HG02610 (cell line): Measurements from ENCODE around the gene CNTNAP2.

ENCODE experiments used
- ATAC-seq: cut with Tn5 transposase; IDR thresholded peaks from one replicate; pipeline ENCODE4 v1.9.1; 2021; ENCODE audit warnings: mild to moderate bottlenecking, moderate library complexity; ENCODE audit not compliant: unreplicated experiment

CNTNAP2 gene

GRCh38 chr7:146660839-146661238 is 544.2 kb downstream of the CNTNAP2 start:
- ATAC-seq = no peak

GRCh38 chr7:146661435-146661834 is 544.8 kb downstream of the CNTNAP2 start:
- ATAC-seq = no peak

GRCh38 chr7:146661929-146662328 is 545.3 kb downstream of the CNTNAP2 start:
- no peak for ATAC-seq

- no peak for ATAC-seq
Measured at GRCh38 chr7:146665023-146665422, 548.4 kb downstream of the CNTNAP2 start.

- no peak for ATAC-seq
Measured at GRCh38 chr7:146670532-146670931, 553.9 kb downstream of the CNTNAP2 start.

GRCh38 chr7:146681487-146681886 is 564.9 kb downstream of the CNTNAP2 start:
- ATAC-seq = no peak

- ATAC-seq = no peak
Measured at GRCh38 chr7:146683439-146683838, 566.8 kb downstream of the CNTNAP2 start.

GRCh38 chr7:146690987-146691386 is 574.4 kb downstream of the CNTNAP2 start:
- no peak for ATAC-seq

GRCh38 chr7:146698995-146699610 is 582.5 kb downstream of the CNTNAP2 start:
- no peak for ATAC-seq

- ATAC-seq = no peak
Measured at GRCh38 chr7:146700015-146700560, 583.5 kb downstream of the CNTNAP2 start.

- ATAC-seq = no peak
Measured at GRCh38 chr7:146701166-146701565, 584.6 kb downstream of the CNTNAP2 start.

GRCh38 chr7:146702898-146703297 is 586.3 kb downstream of the CNTNAP2 start:
- ATAC-seq = no peak

- ATAC-seq = no peak
Measured at GRCh38 chr7:146709451-146710027, 592.9 kb downstream of the CNTNAP2 start.

GRCh38 chr7:146713205-146713604 is 596.6 kb downstream of the CNTNAP2 start:
- ATAC-seq = no peak

- no peak for ATAC-seq
Measured at GRCh38 chr7:146713934-146714333, 597.3 kb downstream of the CNTNAP2 start.

- no peak for ATAC-seq
Measured at GRCh38 chr7:146720195-146720594, 603.6 kb downstream of the CNTNAP2 start.

GRCh38 chr7:146722986-146723385 is 606.4 kb downstream of the CNTNAP2 start:
- ATAC-seq = no peak

- ATAC-seq = no peak
Measured at GRCh38 chr7:146725520-146725919, 608.9 kb downstream of the CNTNAP2 start.

GRCh38 chr7:146728141-146728540 is 611.5 kb downstream of the CNTNAP2 start:
- ATAC-seq = no peak

GRCh38 chr7:146728611-146729010 is 612.0 kb downstream of the CNTNAP2 start:
- no peak for ATAC-seq

GRCh38 chr7:146731185-146731584 is 614.6 kb downstream of the CNTNAP2 start:
- no peak for ATAC-seq

- ATAC-seq = no peak
Measured at GRCh38 chr7:146735992-146736391, 619.4 kb downstream of the CNTNAP2 start.
